DMS 273 treated with DMSO at 0.1 percent for 48 hours (cell line): ENCODE data around the gene PCP4L1.
"Not testable (repeated sequence)": the region's sequence is repeated elsewhere in the genome, so short reads cannot be mapped to it uniquely, and the experiment has no call there.

Source experiments
- DNase-seq: peaks from one replicate; lab custom pipeline; 2025; lab: John Stamatoyannopoulos, UW

The PCP4L1 gene

GRCh38 chr1:161229896-161230295, 28.6 kb upstream of the PCP4L1 start:
- no peak for DNase-seq

DNA sequence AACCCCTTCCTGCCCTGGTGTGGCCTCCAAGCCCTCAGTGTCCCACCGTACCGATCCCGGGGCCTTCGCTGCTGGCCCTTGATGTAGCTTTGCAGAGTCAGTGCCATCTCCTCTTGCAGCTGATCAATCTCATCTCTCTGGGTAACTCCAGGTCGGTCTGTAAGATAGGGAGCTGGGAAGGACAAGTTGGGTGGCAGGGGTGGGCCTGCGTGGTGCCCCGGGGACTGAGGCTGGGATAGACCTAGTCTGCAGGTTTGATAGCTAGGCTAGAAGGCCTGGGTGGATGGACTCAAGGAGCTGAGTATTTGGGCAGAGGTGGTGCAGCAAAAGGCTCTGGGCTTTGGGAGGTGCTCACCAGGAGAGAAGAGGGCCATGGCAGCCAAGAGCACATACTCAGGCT, 27.8 kb upstream of the PCP4L1 start:
- no peak for DNase-seq

DNA sequence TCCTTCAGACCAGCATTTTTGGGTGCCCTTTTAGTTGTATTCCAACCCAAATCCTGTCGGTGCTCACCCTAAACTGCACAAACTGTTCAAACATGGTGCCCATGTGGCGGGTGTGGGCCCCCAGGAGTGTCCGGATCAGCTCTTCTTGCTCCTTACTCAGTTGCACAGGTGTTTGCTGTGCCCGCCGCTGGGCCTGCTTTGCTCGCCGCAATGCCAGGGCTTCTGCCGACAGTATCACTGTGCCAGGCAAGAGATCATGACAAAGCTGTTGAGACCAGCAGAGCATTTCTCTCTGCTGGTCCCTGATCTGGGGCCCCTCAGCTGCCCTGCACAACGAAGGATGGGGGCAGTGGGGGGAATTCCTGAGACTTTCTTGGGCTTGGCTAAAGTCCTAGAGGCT, 25.4 kb upstream of the PCP4L1 start:
- DNase-seq = no peak

GRCh38 chr1:161235957-161236775, 22.4 kb upstream of the PCP4L1 start:
- no peak for DNase-seq

- DNase-seq = no peak
Observed at GRCh38 chr1:161238039-161238473, 20.5 kb upstream of the PCP4L1 start, which contains the start of gene NR1I3. NR1I3 (minus strand) TSS chr1:161238203; CDS start chr1:161236565, 1,638 bp downstream.

DNA sequence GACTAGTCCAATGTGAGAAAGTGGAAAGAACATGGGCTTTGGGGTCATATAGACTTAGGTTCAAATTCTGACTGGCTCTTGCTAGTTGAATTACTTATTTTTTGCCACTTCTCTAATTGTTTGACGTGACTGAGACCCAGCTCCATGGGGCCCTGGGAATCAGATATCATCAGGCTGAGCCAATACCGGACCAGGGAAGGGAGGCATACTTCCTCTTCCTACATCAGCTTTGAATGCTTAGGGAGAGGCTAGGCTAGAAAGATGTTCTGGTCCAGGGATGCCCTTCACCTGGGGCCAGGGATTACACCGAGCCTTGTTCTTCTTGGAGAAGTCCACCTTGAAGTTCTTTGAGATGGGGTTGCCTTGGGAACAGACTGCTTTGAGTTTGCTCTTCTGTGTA, 16.9 kb upstream of the PCP4L1 start:
- no peak for DNase-seq

- no peak for DNase-seq
Observed at GRCh38 chr1:161242313-161242712, 16.2 kb upstream of the PCP4L1 start.

DNA sequence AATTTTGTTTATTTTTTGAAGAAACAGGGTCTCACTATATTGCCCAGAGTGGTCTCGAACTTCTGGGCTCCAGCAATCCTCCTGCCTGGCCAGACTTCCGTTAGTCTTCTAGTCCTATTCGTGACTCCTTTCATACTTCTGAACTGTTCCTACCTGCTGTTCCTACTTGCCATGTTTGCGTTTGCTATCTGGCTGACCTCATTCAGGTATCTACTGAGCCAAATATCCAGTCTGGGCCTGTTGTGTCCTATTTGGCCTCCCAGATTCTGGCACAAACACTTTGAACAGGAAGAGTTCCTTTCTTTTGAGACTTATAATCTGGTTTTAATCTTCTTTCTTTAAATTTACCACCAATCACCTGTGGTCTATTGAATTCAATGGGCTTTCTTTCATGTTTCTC, 13.7 kb upstream of the PCP4L1 start:
- DNase-seq = no peak

- DNase-seq = not testable (repeated sequence)
Observed at GRCh38 chr1:161250100-161250499, 8.4 kb upstream of the PCP4L1 start.

DNA sequence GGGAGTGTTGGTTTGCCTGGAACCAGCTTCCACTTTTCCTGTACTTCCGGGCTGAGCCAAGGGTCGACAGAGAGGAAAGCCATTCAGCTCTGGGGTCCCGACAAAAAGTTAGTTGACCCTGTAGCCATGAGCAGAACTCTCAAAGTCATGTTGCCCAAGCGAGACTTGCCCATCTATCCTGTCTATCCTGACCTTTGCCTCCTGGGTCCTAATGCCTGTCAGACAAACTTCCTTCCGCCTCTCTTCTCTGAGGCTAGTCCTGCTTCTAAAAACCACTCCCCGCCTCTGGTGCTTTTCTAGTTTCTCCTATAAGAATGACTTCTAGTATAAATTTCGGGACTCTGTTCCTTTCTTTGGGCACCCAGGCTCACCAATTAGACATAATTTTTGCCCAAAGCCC, 7.7 kb upstream of the PCP4L1 start:
- no peak for DNase-seq

DNA sequence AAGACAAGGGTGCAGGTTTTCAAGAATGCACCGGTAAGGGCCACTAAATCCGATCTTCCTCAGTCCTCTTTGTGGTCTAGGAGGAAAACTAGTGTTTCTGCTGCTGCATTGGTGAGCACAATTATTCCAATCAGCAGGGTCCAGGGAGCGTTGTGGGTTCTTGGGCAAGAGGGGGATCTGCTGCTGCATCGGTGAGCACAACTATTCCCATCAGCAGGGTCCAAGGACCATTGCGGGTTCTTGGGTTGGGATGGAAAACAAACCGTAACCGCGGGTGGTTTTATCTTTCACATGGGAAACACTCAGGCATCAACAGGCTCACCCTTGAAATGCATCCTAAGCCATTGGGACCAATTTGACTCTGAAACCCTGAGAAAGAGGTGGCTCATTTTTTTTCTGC, 7.0 kb upstream of the PCP4L1 start:
- no peak for DNase-seq

GRCh38 chr1:161255302-161255701, 3.2 kb upstream of the PCP4L1 start:
- not testable (repeated sequence) for DNase-seq

- DNase-seq = not testable (repeated sequence)
Observed at GRCh38 chr1:161255955-161256520, 2.5 kb upstream of the PCP4L1 start.

DNA sequence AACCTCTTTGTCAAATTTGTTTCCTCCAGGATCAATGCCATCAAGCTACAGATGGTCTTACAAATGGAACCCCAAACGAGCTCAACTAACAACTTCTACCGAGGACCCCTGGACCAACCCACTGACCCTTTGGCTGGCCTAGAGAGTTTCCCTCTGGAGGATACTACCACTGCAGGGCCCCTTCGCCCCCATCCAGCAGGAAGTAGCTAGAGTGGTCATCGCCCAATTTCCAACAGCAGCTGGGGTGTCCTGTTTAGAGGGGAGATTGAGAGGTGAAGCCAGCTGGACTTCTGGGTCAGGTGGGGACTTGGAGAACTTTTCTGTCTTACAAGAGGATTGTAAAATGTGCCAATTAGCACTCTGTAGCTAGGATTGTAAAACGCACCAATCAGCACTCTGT, 1.4 kb upstream of the PCP4L1 start:
- not testable (repeated sequence) for DNase-seq

- no peak for DNase-seq
Observed at GRCh38 chr1:161259345-161259702, 779 bp downstream of the PCP4L1 start.

- no peak for DNase-seq
Observed at GRCh38 chr1:161259765-161260164, 1.2 kb downstream of the PCP4L1 start.

- DNase-seq = no peak
Observed at GRCh38 chr1:161260376-161261260, 2.1 kb downstream of the PCP4L1 start.

- DNase-seq = no peak
Observed at GRCh38 chr1:161261261-161262235, 3.0 kb downstream of the PCP4L1 start.

DNA sequence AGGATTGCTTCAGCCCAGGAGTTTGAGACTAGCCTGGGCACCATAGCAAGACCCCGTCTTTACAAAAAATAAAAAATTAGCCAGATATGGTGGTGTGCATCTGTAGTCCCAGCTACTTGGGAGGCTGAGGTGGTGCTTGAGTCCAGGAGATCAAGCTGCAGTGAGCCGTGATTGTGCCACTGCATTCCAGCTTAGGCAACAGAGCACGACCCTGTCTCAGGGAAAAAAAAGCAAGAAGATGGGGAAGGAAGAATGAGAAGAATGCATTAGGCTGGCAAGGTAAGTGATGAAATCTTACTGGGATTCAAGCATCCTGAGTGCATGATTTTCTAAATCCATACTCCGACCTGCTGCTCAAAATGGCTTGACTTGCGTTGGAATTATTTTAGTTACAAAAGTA, 6.8 kb downstream of the PCP4L1 start:
- DNase-seq = no peak

DNA sequence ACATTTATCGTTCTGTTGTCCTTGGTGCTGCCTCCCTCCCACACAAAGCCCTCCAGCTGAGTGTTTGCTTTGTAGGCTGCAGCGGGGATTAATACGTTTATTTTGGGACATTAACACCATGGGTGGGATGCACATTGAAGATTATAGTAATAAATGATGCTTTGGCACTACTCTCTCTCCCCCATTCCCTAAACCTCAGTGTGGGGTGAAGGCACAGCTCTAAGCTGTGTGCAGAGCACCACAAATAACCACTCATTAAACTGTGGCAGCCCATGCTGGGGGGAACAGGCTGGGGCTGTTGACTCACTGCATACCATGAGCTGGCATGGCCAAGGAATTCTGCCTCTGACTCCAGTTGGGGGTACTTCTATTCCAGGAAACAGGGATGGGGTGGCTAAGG, 7.7 kb downstream of the PCP4L1 start:
- DNase-seq = no peak

DNA sequence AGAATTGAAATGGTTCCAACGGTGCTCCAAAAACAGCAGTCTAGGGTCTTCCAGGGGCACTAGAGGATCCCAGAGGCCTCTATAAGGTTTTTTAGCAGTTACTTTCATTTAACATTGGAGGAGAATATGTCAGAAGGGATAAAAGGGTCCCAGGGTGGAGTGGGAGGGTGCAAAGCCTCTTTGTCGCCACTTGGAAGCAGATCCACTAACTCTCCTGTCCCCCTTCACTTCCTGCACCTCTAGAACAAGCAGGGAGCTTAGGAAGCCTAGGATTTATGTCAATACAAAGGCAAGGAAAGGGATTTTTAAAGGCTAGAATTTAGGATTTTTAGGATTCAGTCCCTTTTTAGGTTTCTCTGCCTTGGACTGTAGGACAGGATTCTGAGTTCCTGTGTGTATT, 8.3 kb downstream of the PCP4L1 start:
- no peak for DNase-seq

DNA sequence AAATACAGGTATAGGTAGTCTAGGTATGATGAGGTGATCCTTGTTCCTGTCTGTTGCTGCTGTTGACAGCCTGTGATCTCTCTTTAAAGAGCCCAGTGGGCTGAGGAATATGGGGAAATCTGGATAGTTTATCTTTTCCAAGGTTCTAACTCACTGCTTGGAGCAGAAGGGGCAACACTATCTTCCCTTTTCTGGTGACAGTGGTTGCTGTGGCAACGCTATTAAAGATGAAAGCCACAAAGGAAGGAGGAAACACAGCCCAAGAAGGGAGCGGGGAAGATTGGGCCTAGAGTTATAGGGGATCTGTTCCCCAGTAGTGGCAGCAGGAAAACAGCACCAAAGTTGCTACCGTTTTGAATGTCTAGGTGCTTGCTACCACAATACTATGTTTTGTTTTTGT, 8.8 kb downstream of the PCP4L1 start:
- DNase-seq = no peak
